ENCODE results near the gene KNL1. TPM values are rescaled to one million over a fixed set of nuclear protein-coding genes. Genes with fewer than 3 reads are reported as not detected.
"Not testable (repeated sequence)": the region's sequence is repeated elsewhere in the genome, so short reads cannot be mapped to it uniquely, and the experiment has no call there.

KNL1 gene
- polyA plus RNA-seq, 2 of the 4 experiments (the other 2 are of a cell fraction) = 7.6 to 13.2 TPM

DNA sequence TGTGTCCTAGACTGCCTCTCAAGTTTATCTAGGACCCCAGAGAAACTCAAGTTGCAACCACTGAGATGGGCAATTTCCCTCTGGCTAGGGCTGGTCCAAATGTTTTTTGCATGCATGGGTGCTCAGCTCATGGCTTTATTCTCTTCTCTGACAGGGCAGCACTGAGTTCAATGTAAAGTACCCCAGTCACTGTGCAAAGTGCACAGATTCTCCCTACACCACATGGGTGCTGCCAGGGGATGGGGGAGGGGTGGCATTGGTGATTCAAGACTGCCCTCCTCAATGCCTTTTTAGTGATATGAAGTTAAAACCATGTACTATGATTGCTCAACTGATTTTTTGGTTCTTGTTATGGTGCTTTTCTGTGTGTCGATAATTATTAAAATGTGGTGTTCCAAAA is 86.1 kb downstream of the KNL1 start:
- no peak overlapping the region for H3K27ac ChIP-seq
- CTCF ChIA-PET = interaction anchor here (0.9 to 3.5 kb wide), 7 partner anchors 14 to 212 kb away, joined by 3 to 19 read pairs (median 5); partner anchors contain the start of genes PPP1R14D and RAD51
- WGBS (ENCODE audit: missing lambda C conversion rate) = 85% methylated on average over 1 of the region's 1 CpG
- no peak for FAIRE-seq
- no peak for DNase-seq (ENCODE audit: low read depth in 1 of 2, low spot score in 1 of 2)
- H3K4me2 ChIP-seq = no peak overlapping the region
- TF ChIP-seq KDM1A (IDR thresholded peaks at IDR 0.05; ENCODE audit: low read depth) (no peak), ZSCAN20 (CRISPR knock-in tag; IDR thresholded peaks at IDR 0.05) (no peak), PBX3 (IDR thresholded peaks at IDR 0.05) (no peak), HEYL (CRISPR knock-in tag; IDR thresholded peaks at IDR 0.05) (no peak), POLR2AphosphoS2 (conservative IDR thresholded peaks at IDR 0.05; ENCODE audit: low read length) (no peak), EHMT2 (IDR thresholded peaks at IDR 0.05; ENCODE audit: low read depth) (no peak), CBX8 (IDR thresholded peaks at IDR 0.05) (no peak)
- POLR2A ChIA-PET = no interaction called here
- ATAC-seq = no peak
- H3K4me1 ChIP-seq = no peaks in the 10 kb centered on the region
- H3K9me3 ChIP-seq = no peaks in the 10 kb centered on the region
- H3K4me3 ChIP-seq = no peak overlapping the region

GRCh38 chr15:40680959-40681358 is 86.9 kb downstream of the KNL1 start:
- H3K4me1 ChIP-seq; POLR2A ChIA-PET; H3K9me3 ChIP-seq; ATAC-seq; H3K27ac ChIP-seq; H3K4me2 ChIP-seq; H3K4me3 ChIP-seq; DNase-seq (ENCODE audit: low read depth in 1 of 2, low spot score in 1 of 2); FAIRE-seq: not testable (repeated sequence)
- CTCF ChIA-PET = interaction anchor here (0.9 to 3.5 kb wide), 3 partner anchors 14 to 211 kb away, joined by 3 to 15 read pairs (median 5); partner anchors contain the start of gene RAD51
- WGBS (ENCODE audit: missing lambda C conversion rate) = 83% methylated on average over 1 of the region's 1 CpG

- H3K4me1 ChIP-seq = no peaks in the 10 kb centered on the region
- H3K27ac ChIP-seq = no peak overlapping the region
- no peaks in the 10 kb centered on the region for H3K9me3 ChIP-seq
- ATAC-seq = no peak
- H3K4me3 ChIP-seq = no peak overlapping the region
- no peak overlapping the region for H3K4me2 ChIP-seq
- TF ChIP-seq ZSCAN20 (CRISPR knock-in tag; IDR thresholded peaks at IDR 0.05) (no peak), EHMT2 (IDR thresholded peaks at IDR 0.05; ENCODE audit: low read depth) (no peak), NPAS2 (CRISPR knock-in tag; IDR thresholded peaks at IDR 0.05; ENCODE audit: borderline replicate concordance) (no peak), BHLHE40 (IDR thresholded peaks at IDR 0.05; ENCODE audit: low read depth, low read length) (no peak), RFX5 (IDR thresholded peaks at IDR 0.05) (no peak), TP53 (CRISPR knock-in tag; IDR thresholded peaks at IDR 0.05) (no peak), ELK1 (IDR thresholded peaks at IDR 0.05; ENCODE audit: low read depth, low read length) (no peak), USF2 (IDR thresholded peaks at IDR 0.05) (no peak), ZFP36 (IDR thresholded peaks at IDR 0.05; ENCODE audit: borderline replicate concordance, partially characterized antibody) (no peak), ZNF302 (CRISPR knock-in tag; IDR thresholded peaks at IDR 0.05) (no peak), CHD2 (IDR thresholded peaks at IDR 0.05; ENCODE audit: low read length, partially characterized antibody) (no peak)
- TF ChIP-seq, protein P1, sequence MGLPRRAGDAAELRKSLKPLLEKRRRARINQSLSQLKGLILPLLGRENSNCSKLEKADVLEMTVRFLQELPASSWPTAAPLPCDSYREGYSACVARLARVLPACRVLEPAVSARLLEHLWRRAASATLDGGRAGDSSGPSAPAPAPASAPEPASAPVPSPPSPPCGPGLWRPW (IDR thresholded peaks at IDR 0.05) = no peak
- no peak for FAIRE-seq
- CTCF ChIA-PET = interaction anchor here (0.6 to 1.0 kb wide), 3 partner anchors 10 to 593 kb away, joined by 3 read pairs; no protein-coding TSS in a partner anchor
- POLR2A ChIA-PET = no interaction called here
- DNase-seq (ENCODE audit: low read depth in 1 of 2, low spot score in 1 of 2) = no peak
These were observed 90.3 kb downstream of the KNL1 start for GRCh38 chr15:40684381-40684780.

DNA sequence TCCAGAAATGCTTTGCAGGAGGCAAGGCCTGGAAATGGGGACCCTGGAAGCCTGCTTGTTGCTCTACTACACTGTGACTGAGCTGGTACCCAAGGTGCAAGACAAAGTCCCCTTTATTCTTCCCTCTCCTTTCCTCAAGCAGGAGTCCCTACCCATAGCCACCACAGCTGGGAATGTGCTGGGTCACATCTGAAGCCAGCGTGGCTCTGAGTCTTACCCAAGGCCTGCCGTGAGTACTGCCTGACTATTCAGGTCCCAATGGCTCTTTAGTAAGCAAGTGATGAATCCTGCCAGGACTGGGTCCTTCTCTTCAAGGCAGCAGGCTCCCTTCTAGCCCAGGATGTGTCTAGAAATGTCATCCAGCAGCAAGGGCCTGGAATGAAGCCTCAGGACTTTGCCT is 91.3 kb downstream of the KNL1 start:
- FAIRE-seq = no peak
- no peak overlapping the region for H3K27ac ChIP-seq
- ChIA-PET POLR2A (no interaction called here), CTCF (interaction anchor here (1.2 kb wide), 1 partner anchor 9 kb away, joined by 5 read pairs; no protein-coding TSS in a partner anchor)
- 100% methylated on average over 2 of the region's 2 CpGs for WGBS (ENCODE audit: missing lambda C conversion rate)
- DNase-seq (ENCODE audit: low read depth in 1 of 2, low spot score in 1 of 2) = no peak
- no peak overlapping the region for H3K4me3 ChIP-seq
- TF ChIP-seq MAFK (IDR thresholded peaks at IDR 0.05; ENCODE audit: partially characterized antibody) = no peak
- TF ChIP-seq TP53 (CRISPR knock-in tag; IDR thresholded peaks at IDR 0.05) = no peak
- TF ChIP-seq EP300 (IDR thresholded peaks at IDR 0.05) = no peak
- TF ChIP-seq HOXB5 (CRISPR knock-in tag; IDR thresholded peaks at IDR 0.05) = no peak
- TF ChIP-seq, protein P2, sequence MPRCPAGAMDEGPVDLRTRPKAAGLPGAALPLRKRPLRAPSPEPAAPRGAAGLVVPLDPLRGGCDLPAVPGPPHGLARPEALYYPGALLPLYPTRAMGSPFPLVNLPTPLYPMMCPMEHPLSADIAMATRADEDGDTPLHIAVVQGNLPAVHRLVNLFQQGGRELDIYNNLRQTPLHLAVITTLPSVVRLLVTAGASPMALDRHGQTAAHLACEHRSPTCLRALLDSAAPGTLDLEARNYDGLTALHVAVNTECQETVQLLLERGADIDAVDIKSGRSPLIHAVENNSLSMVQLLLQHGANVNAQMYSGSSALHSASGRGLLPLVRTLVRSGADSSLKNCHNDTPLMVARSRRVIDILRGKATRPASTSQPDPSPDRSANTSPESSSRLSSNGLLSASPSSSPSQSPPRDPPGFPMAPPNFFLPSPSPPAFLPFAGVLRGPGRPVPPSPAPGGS (IDR thresholded peaks at IDR 0.05) = no peak
- no peak for TF ChIP-seq SMC3 (IDR thresholded peaks at IDR 0.05)
- TF ChIP-seq CBX2 (IDR thresholded peaks at IDR 0.05; ENCODE audit: borderline replicate concordance, low read depth) = no peak
- TF ChIP-seq FOXS1 (CRISPR knock-in tag; IDR thresholded peaks at IDR 0.05) = no peak
- no peak for TF ChIP-seq EHMT2 (IDR thresholded peaks at IDR 0.05; ENCODE audit: low read depth)
- no peak for TF ChIP-seq FOSB (CRISPR knock-in tag; IDR thresholded peaks at IDR 0.05)
- no peak for TF ChIP-seq MAZ (IDR thresholded peaks at IDR 0.05; ENCODE audit: borderline replicate concordance, low read depth, low read length)
- TF ChIP-seq JUN (IDR thresholded peaks at IDR 0.05) = no peak
- TF ChIP-seq EHF (CRISPR knock-in tag; IDR thresholded peaks at IDR 0.05) = no peak
- TF ChIP-seq NR3C1 (IDR thresholded peaks at IDR 0.05) = no peak
- H3K4me2 ChIP-seq = no peak overlapping the region
- ATAC-seq = no peak
- H3K4me1 ChIP-seq = no peaks in the 10 kb centered on the region
- no peaks in the 10 kb centered on the region for H3K9me3 ChIP-seq

Data from A549 (cell line).